Activated naive CD4-positive, alpha-beta T cell treated with anti-CD3 and anti-CD28 coated beads, Interleukin-2, amount 50 U/mL, for 24 hours (primary cell): ENCODE measurements around the gene PKDCC.
A peak's percentile ranks its signal among the peaks of the same experiment; 100 is the strongest.

Source experiments
- H3K27ac Mint-ChIP-seq: one replicate; pipeline ENCODE4 v1.8.0; 2021; ENCODE audit warnings: mild to moderate bottlenecking, mixed read lengths
- H3K27me3 Mint-ChIP-seq: one replicate; pipeline ENCODE4 v1.8.0; 2021; ENCODE audit warnings: mixed read lengths
- H3K36me3 Mint-ChIP-seq: one replicate; pipeline ENCODE4 v1.8.0; 2021; ENCODE audit warnings: mixed read lengths
- H3K4me1 Mint-ChIP-seq: one replicate; pipeline ENCODE4 v1.8.0; 2021; ENCODE audit warnings: mixed read lengths
- H3K4me3 Mint-ChIP-seq: one replicate; pipeline ENCODE4 v1.8.0; 2021; ENCODE audit warnings: mild to moderate bottlenecking, mixed read lengths
- H3K9me3 Mint-ChIP-seq: one replicate; pipeline ENCODE4 v1.8.0; 2021; ENCODE audit warnings: mixed read lengths

PKDCC gene, protein sequence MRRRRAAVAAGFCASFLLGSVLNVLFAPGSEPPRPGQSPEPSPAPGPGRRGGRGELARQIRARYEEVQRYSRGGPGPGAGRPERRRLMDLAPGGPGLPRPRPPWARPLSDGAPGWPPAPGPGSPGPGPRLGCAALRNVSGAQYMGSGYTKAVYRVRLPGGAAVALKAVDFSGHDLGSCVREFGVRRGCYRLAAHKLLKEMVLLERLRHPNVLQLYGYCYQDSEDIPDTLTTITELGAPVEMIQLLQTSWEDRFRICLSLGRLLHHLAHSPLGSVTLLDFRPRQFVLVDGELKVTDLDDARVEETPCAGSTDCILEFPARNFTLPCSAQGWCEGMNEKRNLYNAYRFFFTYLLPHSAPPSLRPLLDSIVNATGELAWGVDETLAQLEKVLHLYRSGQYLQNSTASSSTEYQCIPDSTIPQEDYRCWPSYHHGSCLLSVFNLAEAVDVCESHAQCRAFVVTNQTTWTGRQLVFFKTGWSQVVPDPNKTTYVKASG

DNA sequence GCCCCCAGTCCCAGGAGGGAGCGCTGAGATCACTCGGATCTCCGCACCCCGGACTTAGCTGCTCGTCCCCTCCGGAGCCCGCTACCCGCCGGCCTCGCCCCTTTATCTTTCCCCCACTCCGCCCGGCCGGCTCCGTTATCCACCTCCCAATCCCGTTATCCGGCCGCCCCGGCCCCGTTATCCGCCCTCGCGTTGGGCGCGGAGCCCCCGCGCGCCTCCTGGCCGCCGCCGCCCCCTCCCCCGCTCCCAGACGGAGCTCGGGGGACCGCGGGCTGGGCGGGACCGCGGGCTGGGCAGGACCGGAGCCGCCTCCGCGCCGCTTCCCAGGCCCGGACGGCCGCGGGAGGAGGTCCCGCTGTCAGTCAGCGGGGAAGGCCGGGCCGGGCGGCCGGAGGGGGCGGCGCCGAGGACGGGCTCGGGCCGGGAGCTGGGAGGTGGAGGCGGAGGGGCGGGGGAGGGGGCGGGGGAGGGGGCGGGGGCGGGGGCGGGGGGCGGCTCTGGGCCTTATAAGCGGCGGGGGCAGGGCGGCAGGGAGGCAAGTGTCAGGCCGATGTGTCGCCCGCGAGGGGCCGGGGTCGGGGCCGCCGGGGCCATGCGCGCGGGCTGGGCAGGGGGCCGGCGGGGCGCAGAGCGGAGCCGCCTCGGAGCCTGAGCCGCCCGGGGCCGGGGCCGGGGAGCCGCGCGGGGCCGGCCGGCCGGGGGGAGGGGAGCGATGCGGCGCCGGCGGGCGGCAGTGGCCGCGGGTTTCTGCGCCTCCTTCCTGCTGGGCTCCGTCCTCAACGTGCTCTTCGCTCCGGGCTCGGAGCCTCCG is at the start of gene PKDCC:
Gene PKDCC (plus strand): TSS at position 534 of the 811 bp plus-strand sequence. CDS start 179 bp downstream, at position 713.
- H3K9me3 Mint-ChIP-seq: no peaks in the 10 kb centered on the region
- H3K36me3 Mint-ChIP-seq: no peaks in the 10 kb centered on the region
- peak within 1 kb of the TSS; percentile 77 for H3K4me3 Mint-ChIP-seq
- H3K4me1 Mint-ChIP-seq: peaks cover 4% of the 10 kb centered on the region
- peaks cover 37% of the 10 kb centered on the region for H3K27me3 Mint-ChIP-seq
- no peak within 1 kb of the TSS for H3K27ac Mint-ChIP-seq

DNA sequence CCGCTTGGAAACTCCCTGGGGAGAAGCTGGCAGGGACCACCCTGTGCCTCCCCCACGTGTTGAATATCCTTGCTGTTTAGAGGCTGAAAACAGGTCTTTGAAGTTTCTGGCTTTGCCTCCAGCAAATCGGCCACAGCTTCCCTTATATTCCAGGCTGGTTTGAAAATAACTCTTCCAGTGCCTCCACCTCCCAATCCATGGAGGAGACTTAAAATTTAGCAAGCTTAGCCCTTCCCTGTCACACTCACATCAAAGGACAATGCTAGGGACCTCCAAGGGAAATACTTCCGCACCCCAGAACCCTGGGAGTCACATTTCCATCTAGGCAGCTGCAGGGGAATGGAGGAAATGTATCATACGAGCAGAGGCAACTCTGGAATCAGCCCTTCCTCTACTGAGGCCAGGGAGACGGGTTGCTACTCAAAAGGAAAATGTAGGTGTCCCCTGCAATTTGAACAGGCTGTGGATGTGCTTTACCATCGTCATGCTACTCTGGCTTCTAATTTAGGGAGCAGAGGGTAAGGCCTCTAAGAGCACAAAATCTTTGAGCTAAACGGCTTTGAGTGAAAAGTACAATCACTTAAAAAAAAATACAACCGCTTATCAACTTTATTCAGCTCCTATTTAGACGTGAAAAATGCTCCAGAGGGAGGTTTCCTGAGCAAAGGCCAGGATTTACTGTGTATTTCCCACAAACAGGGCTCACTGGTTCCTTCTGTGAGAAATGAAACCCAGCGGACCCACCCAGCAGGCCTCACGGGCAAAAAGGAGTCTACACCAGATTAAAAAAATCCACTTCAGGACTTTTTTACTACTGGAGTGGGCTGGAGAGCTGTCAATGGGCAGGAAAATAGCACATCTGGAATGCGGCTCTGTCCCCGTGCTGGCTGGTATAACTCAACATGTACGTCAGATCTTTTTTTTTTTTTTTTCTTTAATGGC is 49.4 kb upstream of the PKDCC start:
- no peaks in the 10 kb centered on the region for H3K4me1 Mint-ChIP-seq
- H3K36me3 Mint-ChIP-seq: no peaks in the 10 kb centered on the region
- no peak overlapping the region for H3K27ac Mint-ChIP-seq
- no peaks in the 10 kb centered on the region for H3K9me3 Mint-ChIP-seq
- H3K4me3 Mint-ChIP-seq: no peak overlapping the region
- peaks cover 9% of the 10 kb centered on the region for H3K27me3 Mint-ChIP-seq

DNA sequence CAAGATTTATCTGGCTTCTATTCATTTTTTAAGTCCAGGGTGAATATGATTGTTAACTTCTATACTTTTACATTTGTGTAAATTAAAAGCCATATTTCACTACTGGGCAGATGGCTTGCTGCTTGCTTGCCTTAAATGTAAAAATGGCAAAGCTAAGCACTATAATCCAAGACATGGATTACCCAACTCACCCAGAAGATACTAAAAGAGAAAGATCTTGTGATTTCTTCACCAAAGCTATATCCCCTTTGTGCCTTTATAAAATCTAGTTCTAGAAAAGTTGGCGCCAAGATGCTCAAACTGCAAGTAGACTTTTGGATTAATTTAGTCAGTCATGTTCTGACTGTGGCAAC is 48.7 kb upstream of the PKDCC start:
- Mint-ChIP-seq H3K9me3 (peaks cover 3% of the 10 kb centered on the region), H3K27ac (no peak overlapping the region), H3K4me3 (no peak overlapping the region), H3K4me1 (no peaks in the 10 kb centered on the region), H3K27me3 (peaks cover 10% of the 10 kb centered on the region), H3K36me3 (no peaks in the 10 kb centered on the region)

DNA sequence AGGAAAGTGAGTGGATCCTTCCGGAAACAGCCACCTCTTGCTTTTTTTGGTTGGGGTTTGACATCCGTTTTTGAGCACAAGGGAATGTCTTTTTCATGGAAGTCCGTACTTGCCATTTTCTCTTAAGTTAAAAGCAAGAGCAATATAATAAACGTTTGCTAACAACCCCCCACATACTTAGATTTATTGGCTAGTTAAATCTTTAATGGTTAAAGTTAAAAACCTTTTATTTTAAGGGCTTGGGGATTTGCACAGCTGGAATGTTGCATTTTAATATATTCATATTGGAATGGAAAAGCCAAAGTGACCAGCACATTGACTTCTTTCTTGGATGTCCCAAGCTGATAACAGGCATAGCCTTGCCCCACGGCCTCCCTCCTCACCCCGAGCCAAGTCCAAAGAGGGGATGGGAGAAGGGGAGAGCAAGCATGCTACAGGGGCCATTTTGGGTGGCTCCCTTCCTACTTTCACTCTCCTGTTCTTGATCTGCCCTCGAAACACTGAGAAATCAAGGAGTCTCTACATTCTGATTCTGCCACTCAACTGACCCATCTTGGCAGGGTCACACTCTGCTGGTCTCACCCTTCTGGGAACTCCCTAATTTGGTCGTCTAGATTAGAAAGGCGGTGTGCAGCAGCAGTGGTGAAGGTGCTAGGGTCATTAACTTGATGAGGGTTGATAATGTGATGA is 48.1 kb upstream of the PKDCC start:
- H3K9me3 Mint-ChIP-seq: peaks cover 7% of the 10 kb centered on the region
- H3K4me3 Mint-ChIP-seq: no peak overlapping the region
- H3K27me3 Mint-ChIP-seq: peaks cover 10% of the 10 kb centered on the region
- H3K27ac Mint-ChIP-seq: no peak overlapping the region
- no peaks in the 10 kb centered on the region for H3K4me1 Mint-ChIP-seq
- H3K36me3 Mint-ChIP-seq: no peaks in the 10 kb centered on the region

DNA sequence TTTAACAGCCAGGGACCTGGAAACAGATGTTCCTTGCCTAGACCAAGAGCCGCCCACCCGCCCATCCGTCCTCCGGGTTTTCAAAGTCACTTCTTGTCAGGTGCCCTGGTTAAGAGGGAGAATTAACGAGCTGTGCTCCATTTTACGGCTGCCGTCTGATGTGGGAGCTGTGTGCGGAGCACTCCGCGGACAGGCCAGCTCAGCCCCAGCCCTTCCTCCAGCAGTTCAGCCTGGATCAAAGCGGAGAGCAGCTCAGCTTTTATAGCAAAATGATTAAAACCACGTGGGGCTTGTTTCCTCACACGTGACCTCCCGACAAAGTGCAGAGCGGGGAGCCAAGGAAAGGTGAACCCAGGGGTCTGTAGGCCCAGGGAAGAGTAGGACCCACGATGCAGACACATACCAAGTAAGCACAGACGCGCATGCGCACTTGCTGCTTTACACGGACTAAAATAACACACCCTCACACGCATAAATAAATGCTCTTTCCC is 46.1 kb upstream of the PKDCC start:
- no peak overlapping the region for H3K27ac Mint-ChIP-seq
- no peaks in the 10 kb centered on the region for H3K4me1 Mint-ChIP-seq
- H3K36me3 Mint-ChIP-seq: peaks cover 2% of the 10 kb centered on the region
- H3K27me3 Mint-ChIP-seq: peaks cover 21% of the 10 kb centered on the region
- no peak overlapping the region for H3K4me3 Mint-ChIP-seq
- H3K9me3 Mint-ChIP-seq: peaks cover 7% of the 10 kb centered on the region

DNA sequence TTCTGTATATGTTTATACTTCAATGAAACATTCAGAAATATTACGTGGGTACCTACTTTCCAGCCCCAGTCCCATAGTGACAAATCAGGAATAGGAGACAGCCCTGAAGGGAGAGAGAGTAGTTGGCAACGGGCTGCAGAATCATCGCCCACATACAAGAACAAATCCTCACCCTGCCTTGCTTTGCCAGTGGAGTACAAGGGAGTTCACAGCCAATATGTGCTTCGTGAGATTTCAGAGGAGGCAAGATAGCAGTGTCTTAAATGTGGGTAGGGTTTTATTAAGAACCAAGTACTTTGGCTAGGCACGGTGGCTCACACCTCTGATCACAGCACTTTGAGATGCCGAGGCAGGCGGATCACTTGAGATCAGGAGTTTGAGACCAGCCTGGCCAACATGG is 40.3 kb upstream of the PKDCC start:
- Mint-ChIP-seq H3K27me3 (peaks cover 12% of the 10 kb centered on the region), H3K4me1 (peaks cover 19% of the 10 kb centered on the region), H3K4me3 (no peak overlapping the region), H3K27ac (no peak overlapping the region), H3K36me3 (peaks cover 2% of the 10 kb centered on the region), H3K9me3 (peaks cover 7% of the 10 kb centered on the region)

DNA sequence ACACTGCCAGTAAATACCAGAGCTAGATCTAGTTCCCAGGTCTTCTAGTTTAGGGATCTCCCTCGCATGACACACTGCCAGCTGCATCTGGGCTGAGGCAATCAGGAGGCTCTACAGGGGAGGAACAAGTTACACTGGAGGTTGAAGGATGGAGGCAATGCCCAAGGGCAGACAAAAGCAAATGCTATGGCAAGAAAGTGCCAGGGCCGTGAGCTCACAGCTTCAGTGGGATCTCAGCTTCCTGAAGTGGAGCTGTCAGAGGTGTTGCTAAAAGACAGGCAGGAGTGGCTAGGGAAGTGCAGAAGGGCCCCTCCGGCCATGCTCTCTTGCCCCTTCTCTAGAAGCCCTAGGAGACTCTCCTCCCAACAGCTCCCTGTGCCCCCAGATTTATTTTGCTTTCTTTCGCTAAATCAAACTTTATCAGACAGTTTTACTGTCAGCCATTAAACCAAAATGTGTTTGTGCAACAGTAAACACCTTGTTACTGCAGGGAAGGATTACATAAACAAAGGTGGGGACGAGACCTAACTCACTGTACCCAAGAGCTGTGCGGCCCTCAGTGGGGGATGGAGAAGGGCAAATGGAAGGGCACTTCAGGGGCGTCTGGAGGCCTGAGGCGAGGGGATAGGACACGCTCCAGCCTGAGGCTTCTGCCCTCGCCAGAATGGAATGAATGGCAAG is 39.4 kb upstream of the PKDCC start:
- Mint-ChIP-seq H3K4me1 (peaks cover 19% of the 10 kb centered on the region), H3K36me3 (peaks cover 2% of the 10 kb centered on the region), H3K27me3 (peaks cover 12% of the 10 kb centered on the region), H3K9me3 (peaks cover 7% of the 10 kb centered on the region), H3K27ac (no peak overlapping the region), H3K4me3 (no peak overlapping the region)

DNA sequence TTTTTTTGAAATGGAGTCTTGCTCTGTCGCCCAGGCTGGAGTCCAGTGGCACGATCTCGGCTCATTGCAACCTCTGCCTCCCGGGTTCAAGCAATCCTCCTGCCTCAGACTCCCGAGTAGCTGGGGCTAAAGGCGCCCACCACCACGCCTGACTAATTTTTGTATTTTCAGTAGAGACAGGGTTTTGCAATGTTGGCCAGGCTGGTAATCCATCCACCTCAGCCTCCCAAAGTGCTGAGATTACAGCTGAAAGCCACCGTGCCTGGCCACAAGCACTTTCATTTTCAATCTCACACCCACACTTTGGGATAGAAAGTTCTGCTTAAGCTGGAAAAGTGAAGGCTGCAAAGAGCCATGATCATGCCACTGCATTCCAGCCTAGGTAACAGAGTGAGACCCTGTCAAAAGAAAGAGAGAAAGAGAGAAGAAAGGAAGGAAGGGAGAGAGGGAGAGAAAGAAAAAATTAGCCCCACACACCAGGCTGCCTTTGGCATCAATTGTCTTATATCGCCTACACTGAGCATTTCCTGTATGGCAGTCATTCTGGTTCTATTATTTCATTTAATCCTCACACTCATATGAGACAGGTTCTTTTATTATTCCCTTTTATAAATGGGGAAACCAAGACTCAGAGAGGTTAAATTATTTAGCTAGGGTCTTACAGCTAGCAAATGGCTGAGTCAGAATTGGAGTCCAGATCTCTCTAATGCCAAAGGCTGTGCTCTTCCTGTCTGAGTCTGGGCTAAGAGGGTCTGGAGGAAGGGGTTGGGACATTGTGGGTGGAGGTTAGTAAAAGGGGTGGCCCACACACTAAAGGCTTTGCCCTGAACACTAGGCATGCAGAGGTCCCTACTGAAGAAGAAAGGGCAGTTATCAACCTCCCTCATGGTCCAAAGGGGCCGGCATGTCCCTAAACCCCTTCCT is 37.9 kb upstream of the PKDCC start:
- no peak overlapping the region for H3K27ac Mint-ChIP-seq
- H3K4me1 Mint-ChIP-seq: peaks cover 19% of the 10 kb centered on the region
- peaks cover 2% of the 10 kb centered on the region for H3K36me3 Mint-ChIP-seq
- H3K4me3 Mint-ChIP-seq: peak overlapping the region; percentile 45
- no peaks in the 10 kb centered on the region for H3K9me3 Mint-ChIP-seq
- peaks cover 11% of the 10 kb centered on the region for H3K27me3 Mint-ChIP-seq

DNA sequence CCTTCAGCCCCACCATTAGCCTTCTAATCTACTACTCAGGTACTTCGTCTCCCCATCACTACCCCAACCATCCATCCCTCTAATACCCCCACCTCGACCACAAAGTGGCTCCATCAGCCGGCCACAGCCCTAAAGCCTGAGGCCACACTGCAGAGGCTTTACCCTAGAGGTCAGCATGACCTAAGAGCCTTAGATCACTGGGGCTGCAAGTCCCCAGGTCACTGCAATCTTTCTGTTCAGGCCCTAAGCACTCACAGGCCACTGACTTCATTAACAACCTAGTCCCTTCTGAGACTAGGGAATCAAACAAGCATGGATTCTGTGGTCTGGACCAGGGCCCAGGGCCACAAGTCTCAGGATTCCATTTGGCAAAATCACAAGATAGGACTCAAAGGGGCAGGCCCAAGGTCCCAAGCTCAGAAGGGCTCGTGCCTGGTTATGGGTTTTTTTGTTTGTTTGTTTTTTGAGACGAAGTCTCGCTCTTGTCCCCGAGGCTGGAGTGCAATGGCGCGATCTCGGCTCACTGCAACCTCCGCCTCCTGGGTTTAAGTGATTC is 37.0 kb upstream of the PKDCC start:
- Mint-ChIP-seq H3K4me1 (peaks cover 19% of the 10 kb centered on the region), H3K4me3 (no peak overlapping the region), H3K27me3 (peaks cover 6% of the 10 kb centered on the region), H3K36me3 (no peaks in the 10 kb centered on the region), H3K27ac (no peak overlapping the region), H3K9me3 (no peaks in the 10 kb centered on the region)

DNA sequence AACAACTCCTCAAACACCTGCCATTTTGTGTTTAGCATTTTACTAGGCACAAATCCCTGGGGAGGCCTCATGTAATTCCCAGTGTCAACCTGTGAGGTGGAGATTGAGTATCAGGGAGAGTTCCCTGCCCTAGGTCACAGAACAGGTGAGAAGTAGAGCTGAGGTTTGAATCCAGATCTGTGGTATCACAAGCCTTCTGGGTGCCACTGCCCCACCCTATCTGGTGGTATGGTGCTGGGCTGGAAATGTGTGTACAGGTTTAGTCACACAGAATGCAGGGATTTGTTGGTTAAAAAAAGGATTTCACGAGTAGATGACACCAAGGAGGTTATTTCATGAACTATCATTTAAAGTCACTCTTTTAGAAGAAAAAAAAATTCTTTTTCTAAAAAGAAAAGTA is 35.7 kb upstream of the PKDCC start:
- peaks cover 19% of the 10 kb centered on the region for H3K4me1 Mint-ChIP-seq
- no peaks in the 10 kb centered on the region for H3K9me3 Mint-ChIP-seq
- no peak overlapping the region for H3K4me3 Mint-ChIP-seq
- no peak overlapping the region for H3K27ac Mint-ChIP-seq
- no peaks in the 10 kb centered on the region for H3K36me3 Mint-ChIP-seq
- H3K27me3 Mint-ChIP-seq: no peaks in the 10 kb centered on the region

DNA sequence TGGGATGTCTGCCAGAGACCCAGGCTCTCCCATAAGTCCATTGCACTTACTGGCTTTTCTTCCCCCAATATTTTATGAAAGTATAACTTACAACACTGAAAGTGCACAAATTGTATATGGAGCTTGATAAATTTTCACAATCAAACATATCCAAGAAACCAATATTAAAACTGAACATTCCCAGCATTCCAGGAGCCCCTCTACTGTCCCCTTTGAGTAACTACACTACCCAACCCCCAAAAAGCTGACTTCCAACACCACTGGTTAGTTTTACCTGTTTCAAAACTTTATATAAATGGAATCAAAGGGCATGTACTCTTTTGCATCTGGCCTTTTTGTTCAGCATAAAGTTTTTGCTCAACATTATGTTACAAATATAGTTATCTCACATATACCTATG is 35.2 kb upstream of the PKDCC start:
- Mint-ChIP-seq H3K4me3 (no peak overlapping the region), H3K36me3 (no peaks in the 10 kb centered on the region), H3K27ac (no peak overlapping the region), H3K4me1 (peaks cover 19% of the 10 kb centered on the region), H3K9me3 (no peaks in the 10 kb centered on the region), H3K27me3 (no peaks in the 10 kb centered on the region)

DNA sequence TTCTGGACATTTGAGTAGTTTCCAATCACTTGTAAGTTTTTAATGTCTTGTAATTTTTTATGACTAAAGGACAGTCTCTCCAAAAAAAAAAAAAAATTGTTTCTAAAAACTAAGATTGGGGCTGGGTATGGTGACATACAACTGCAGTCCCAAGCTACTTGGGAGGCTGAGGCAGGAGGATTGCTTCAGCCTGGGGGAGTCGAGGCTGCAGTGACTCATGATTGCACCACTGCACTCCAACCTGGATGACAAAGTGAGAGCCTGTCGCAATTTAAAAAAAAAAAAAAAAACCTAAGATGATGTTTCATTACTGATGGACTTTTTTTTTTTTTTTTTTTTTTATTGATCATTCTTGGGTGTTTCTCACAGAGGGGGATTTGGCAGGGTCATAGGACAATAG is 34.4 kb upstream of the PKDCC start:
- no peaks in the 10 kb centered on the region for H3K9me3 Mint-ChIP-seq
- no peak overlapping the region for H3K27ac Mint-ChIP-seq
- no peaks in the 10 kb centered on the region for H3K27me3 Mint-ChIP-seq
- H3K4me1 Mint-ChIP-seq: peaks cover 19% of the 10 kb centered on the region
- H3K4me3 Mint-ChIP-seq: no peak overlapping the region
- no peaks in the 10 kb centered on the region for H3K36me3 Mint-ChIP-seq

DNA sequence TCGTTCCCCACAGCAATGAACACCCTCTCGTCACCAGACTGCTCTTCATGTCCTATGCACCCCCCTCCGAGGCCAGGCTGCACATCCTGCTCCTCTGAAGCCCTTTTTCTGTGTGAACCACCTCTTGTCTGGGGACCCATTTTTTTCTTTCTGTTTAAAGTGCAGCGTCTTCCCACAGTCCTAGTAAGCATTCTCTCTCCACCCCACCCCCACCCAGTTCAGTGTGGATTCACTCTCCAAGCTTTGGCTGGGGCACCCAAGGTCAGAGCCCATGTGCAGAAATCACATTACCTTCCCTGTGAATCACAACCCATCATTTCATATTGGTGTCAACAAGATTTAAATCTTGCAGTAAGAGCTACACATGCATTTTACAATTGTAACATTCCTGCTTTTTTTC is 26.4 kb upstream of the PKDCC start:
- H3K9me3 Mint-ChIP-seq: no peaks in the 10 kb centered on the region
- H3K4me3 Mint-ChIP-seq: no peak overlapping the region
- H3K36me3 Mint-ChIP-seq: peaks cover 4% of the 10 kb centered on the region
- peaks cover 1% of the 10 kb centered on the region for H3K27me3 Mint-ChIP-seq
- no peak overlapping the region for H3K27ac Mint-ChIP-seq
- no peaks in the 10 kb centered on the region for H3K4me1 Mint-ChIP-seq
